Measurements from ENCODE around the gene TOP1.

TOP1 gene

DNA sequence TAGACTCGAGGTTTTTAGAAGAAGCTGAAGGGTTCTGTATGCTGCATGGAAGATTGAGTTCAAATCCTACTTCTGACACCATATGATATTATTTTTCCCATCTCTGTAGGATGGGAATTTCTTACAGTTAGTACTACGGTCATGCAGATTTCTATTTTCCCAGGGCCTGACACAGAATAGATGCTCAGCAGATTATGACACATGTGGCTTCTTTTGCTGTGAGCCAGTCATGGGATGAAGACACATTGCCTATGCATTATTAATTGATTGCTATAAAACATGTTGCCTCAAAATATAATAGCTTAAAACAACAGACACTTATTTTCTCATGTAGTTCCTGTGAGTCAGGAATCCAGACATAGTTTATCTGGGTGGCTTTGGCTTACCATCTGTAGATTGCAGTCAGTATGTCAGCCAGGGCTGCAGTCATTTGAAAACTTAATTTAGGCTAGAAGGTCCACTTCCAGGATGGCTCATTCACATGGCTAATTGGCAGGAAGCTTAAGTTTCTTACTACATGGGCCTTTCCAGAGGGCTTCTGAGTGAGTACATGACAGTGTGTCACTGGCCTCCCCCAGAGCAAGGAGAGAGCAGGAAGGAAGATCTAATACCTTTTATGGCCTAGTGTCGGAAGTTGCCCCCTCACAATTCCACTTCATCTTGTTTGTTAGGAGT lies 29.5 kb downstream of the TOP1 start:
- DNase-seq (ENCODE audit: low read depth, low spot score): no peak

GRCh38 chr20:41058674-41059635 lies 30.3 kb downstream of the TOP1 start:
- no peak for DNase-seq (ENCODE audit: low read depth, low spot score)

DNA sequence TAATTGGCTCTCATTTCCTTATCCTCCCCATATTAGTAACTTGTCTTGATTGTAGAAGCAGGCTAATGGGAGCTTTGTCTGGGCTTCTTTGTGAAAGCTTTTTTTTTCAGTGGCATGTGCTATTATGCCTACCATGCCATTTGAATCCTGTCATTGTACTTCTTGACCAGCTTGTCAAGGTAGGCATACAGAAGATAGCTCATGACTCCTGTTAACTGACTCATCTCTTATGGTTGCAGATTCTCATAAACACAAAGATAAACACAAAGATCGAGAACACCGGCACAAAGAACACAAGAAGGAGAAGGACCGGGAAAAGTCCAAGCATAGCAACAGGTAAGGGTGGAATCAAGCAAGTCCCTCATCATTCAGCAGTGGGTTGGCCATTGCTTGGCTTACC lies 32.5 kb downstream of the TOP1 start:
- DNase-seq (ENCODE audit: low read depth, low spot score): no peak

DNA sequence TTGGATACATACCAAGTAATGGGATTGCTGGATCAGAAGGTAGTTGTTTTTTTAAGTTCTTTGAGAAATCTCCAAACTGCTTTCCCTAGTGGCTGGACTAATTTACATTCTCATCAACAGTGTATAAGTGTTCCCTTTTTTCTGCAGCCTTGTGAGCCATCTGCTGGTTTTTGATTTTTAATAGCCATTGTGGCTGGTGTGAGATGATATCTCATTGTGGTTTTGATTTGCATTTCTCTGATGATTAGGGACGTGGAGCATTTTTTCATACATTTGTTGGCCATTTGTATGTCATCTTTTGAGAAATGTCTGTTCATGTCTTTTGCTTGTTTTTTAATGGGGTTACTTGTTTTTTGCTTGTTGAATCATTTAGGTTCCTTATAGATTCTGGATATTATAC lies 34.8 kb downstream of the TOP1 start:
- DNase-seq (ENCODE audit: low read depth, low spot score): no peak

GRCh38 chr20:41064377-41064776 lies 35.8 kb downstream of the TOP1 start:
- no peak for DNase-seq (ENCODE audit: low read depth, low spot score)

DNA sequence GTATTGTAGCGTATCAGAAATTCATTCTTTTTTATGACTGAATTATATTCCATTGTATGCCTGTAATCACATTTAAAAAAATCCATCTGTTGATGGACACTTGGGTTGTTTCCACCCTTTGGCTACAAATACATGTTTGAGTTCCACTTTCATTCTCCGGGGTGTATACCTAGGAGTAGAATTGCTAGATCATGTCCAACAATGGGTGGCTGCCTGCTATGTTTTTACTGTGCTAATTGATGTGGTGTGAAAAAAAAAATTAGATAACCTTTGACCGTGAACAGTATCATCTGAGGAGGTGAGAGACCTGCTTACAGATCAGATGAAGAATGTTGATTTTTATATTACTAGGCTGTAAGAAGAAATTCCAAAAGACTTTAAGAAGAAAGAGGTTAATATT lies 37.1 kb downstream of the TOP1 start:
- DNase-seq (ENCODE audit: low read depth, low spot score): no peak

DNA sequence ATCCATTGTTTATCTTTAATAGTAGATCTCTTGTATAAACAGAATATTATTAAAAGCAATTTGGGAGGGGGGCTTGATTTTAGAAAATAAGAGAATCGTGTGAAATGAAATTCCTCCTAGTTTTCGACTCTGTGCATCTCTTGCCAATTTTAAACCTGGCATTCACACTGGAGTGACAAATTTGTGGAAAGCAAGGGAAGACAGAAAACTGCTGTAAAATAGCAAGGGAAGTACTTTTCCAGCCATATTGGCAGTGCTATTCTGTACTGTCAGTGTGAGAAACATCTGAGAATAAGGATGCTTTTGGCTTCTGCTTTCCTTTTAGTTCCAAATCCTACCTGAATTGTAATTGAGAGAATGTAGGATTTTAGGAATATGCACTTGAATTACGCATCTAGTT lies 40.2 kb downstream of the TOP1 start:
- no peak for DNase-seq (ENCODE audit: low read depth, low spot score)

GRCh38 chr20:41072190-41072863 lies 43.7 kb downstream of the TOP1 start:
- DNase-seq (ENCODE audit: low read depth, low spot score): no peak

GRCh38 chr20:41072915-41073314 lies 44.3 kb downstream of the TOP1 start:
- no peak for DNase-seq (ENCODE audit: low read depth, low spot score)

GRCh38 chr20:41074441-41074840 lies 45.8 kb downstream of the TOP1 start:
- DNase-seq (ENCODE audit: low read depth, low spot score): no peak

GRCh38 chr20:41076776-41077175 lies 48.2 kb downstream of the TOP1 start:
- no peak for DNase-seq (ENCODE audit: low read depth, low spot score)

DNA sequence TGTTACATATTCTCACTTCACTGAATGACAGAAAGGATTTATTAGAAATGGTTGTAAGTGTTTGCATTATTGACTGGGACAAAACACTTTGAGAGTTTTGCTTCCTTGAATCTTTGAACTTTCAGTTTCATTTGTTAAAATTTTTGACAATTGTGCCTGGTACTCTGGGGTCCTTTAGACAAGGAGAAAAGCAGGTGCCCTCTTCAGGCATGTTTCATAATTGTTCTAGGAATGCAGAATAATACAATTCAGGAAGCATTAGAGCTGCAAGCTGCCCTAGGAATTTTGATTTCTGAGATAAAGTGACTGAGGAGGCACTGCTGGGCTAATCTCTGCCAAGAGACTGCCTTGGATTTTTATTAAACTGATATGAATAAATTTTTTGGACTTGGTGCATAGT lies 49.7 kb downstream of the TOP1 start:
- no peak for DNase-seq (ENCODE audit: low read depth, low spot score)

GRCh38 chr20:41079066-41079465 lies 50.4 kb downstream of the TOP1 start:
- DNase-seq (ENCODE audit: low read depth, low spot score): no peak

- no peak for DNase-seq (ENCODE audit: low read depth, low spot score)
Observed at GRCh38 chr20:41080866-41081265, 52.2 kb downstream of the TOP1 start.

DNA sequence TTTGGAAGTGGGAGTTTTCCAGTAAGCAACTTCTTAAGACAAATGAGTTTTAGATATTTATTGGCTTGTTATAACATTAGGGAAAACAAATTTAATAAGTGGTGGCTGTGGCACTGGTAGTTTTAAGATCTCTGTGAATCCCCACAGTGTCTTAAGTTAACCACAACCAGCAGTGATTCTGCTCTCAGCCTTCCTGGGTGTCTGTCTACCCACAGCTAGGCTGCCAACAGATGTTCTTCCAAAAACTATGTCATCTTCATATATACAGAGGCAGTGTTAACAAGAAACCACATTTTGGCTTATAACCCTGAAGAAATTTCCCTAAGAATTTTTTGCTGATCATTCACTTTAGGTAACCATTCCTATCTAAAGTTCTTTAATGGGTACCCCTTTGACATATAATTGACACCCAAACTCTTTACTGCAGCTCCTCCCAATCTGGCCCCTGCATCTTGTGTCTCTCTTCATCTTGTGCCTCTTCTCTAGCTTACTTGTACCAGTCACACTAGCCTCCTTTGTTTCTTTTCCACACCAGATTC lies 52.7 kb downstream of the TOP1 start:
- no peak for DNase-seq (ENCODE audit: low read depth, low spot score)

DNA sequence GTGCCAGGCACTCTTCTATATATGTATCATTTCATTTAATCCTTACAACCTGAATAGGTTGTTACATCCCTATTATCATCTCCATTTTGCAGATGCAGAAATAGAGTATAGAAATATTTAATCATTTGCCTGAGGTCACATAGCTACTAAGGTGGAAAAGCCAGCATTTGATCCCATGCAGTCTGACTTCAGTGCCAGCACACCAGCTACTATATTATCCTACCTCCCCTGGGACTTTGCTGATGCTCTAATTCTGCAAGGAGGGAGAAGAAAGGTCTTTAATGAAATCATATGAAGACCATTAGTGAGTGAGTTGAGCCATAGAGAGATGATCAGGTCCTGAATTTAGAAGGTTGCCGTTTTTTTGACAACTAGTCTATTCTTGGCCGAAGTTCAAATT lies 53.7 kb downstream of the TOP1 start:
- DNase-seq (ENCODE audit: low read depth, low spot score): no peak

DNA sequence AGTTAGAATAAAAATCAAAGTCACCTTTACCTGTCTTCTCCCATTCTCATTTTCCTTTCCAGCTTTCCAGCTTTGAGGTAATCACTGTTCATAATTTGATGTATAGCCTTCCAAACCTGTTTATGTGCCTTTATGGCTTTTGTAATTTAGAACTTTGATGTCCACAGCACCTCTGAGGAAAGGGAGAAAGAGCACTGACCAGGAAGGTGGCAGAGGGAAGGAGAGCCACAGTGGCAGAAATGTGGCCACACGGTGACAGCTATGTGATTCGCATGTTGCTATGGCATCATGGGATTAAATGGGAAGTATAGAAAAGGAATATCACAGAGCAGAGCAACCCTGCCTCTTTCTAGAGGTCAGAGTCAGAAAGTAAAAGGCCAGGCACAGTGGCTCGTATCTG lies 57.0 kb downstream of the TOP1 start:
- no peak for DNase-seq (ENCODE audit: low read depth, low spot score)

DNA sequence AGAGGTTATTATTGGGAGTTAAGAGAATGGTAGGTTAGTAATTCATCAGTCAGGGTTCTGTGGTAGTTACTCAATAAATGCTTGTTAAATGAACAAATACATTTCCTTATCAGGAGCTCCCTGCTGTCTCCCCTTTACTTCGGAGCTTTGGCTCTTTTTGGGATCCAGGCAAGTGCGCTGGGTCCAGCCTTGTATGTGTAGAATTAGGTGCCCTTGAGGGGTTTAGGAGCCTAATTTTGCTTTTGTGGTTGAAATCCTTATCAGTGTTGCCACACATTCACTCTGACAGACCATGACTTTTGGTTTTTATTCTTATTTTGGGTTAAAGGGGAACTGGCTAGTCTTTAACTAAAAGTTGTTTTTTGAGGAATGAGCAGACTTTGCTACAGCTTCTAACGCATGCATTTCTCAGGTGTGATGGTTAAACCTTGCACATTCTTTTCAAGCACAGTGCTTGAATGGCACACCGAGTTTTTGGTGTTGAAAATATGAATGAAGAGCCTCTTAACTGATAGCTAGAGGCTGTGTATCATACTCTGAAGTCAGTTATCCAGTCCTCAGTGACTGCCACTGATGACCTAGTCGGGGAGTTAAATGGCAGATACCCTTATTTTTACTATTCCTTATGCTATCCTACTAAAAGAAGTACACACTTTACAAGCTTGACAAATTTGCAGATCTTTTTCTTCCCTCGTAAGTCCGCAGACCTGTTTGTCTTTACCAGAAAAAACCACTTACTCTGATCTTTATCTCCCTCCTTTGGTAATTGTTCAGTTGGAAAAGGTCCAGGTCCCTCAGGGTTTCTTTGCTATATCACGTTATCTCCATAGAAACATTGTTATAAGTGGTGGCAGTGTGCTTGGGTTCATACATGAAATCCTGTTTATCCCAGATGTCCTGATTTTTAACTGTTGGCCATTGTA lies 58.0 kb downstream of the TOP1 start:
- DNase-seq (ENCODE audit: low read depth, low spot score): no peak

DNA sequence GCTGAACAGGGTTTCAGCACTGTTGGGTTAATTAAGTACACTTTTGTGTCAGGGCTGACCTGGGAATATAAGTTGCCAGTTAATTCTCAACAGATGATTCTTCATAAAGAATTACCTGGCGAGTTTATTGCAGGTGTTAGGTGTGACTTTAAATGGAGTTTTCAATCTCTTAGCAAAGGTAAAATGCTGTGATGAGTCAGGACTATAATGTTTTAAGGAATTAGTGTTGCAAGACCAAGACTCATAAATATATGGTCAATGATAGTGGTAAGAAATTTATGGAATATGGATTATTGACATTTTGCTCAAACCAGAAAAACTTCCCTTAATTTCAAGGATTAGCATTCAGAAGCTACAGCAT lies 58.7 kb downstream of the TOP1 start:
- no peak for DNase-seq (ENCODE audit: low read depth, low spot score)

DNA sequence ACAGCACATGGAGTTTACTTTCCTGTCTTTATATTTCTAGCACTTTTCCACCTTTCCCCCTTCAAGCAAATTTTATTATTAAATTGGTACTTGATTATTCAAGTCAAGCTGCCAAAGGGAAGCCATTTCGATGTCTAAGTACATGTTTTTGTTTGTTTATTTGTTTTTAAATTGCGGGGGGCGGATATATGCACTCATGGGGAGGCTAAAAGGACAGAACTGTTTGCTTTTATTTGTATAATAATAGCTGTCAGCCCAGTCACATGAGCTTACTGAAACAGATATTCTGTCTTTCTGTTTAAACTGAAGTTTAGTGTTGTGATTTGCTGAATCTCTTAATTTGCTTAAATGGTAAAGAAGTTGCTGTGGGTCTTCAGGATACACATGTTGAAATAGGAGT lies 59.2 kb downstream of the TOP1 start:
- no peak for DNase-seq (ENCODE audit: low read depth, low spot score)

- no peak for DNase-seq (ENCODE audit: low read depth, low spot score)
Observed at GRCh38 chr20:41089555-41089954, 60.9 kb downstream of the TOP1 start.

Measured in activated naive CD8-positive, alpha-beta T cell treated with anti-CD3 and anti-CD28 coated beads, Interleukin-2, amount 50 U/mL, for 16 hours (primary cell).